Body of pancreas (tissue), 4 donors: ENCODE results near the gene SLC25A25. TPM values are rescaled to one million over a fixed set of nuclear protein-coding genes. Genes with fewer than 3 reads are reported as not detected.

Source experiments
- ATAC-seq: fragments of 150-250 bp; one replicate; pipeline ENCODE4 v1.9.1; 2016
- DNase-seq, 4 donors: peaks; one replicate each; pipeline ENCODE4 v3.0.0-alpha.2; 2019
- H3K27ac ChIP-seq, 4 donors: fragments of 200-600 bp; sonication (generic); 1 replicate in 3 of 4; 2 replicates in 1 of 4; pipeline versions ENCODE4 v1.5.1 to v1.6.1; 2016 to 2019; ENCODE audit warnings: mild to moderate bottlenecking in 1 of 4, mixed read lengths in 1 of 4, moderate library complexity in 1 of 4
- H3K27me3 ChIP-seq, 2 donors: fragments of 200-600 bp; sonication (generic); one replicate each; pipeline ENCODE4 v1.6.0; 2016; ENCODE audit warnings: mild to moderate bottlenecking in 1 of 2
- H3K36me3 ChIP-seq, 2 donors: fragments of 200-600 bp; sonication (generic); replicated peaks in 1 of 2; 2 replicates each; pipeline ENCODE4 v1.5.1; 2016; ENCODE audit warnings: low read depth in 2 of 2; ENCODE audit not compliant: insufficient read depth in 1 of 2
- H3K4me1 ChIP-seq: fragments of 200-600 bp; sonication (generic); one replicate; pipeline ENCODE4 v1.6.0; 2016
- H3K4me3 ChIP-seq, 2 donors: fragments of 200-600 bp; sonication (generic); 1 replicate in 1 of 2; 2 replicates in 1 of 2; pipeline ENCODE4 v1.5.1; 2016 to 2019
- H3K9me3 ChIP-seq, 3 donors: fragments of 200-600 bp; sonication (generic); 1 replicate in 2 of 3; 2 replicates in 1 of 3; pipeline ENCODE4 v1.5.1; 2016
- POLR2A ChIP-seq, 3 donors: fragments of 450-650 bp; IDR thresholded peaks; one replicate each; pipeline ENCODE4 v1.6.1; 2016; ENCODE audit warnings: antibody characterized with exemption in 3 of 3, mild to moderate bottlenecking in 2 of 3
- WGBS, 2 donors: methylation state at CpG; one replicate each; pipeline ENCODE4 v1.1.5; 2017; 5-methylcytosine and 5-hydroxymethylcytosine counted together
- intact Hi-C: fragments of 100-400 bp; cut with DNase I; formaldehyde crosslinking; loops from one replicate; pipeline ENCODE4 v1.15.1; 2023
- total RNA-seq, 2 donors: library from RNA; depleted of rRNA; stranded (reverse); fragments of >200 nt; gene quantifications; one replicate each; pipeline ENCODE4 v1.1.0, GENCODE V29; 2016
- TF ChIP-seq, protein P1 (sequence below), 7 experiments: fragments of 450-650 bp in 4 of 7; fragments of 200-600 bp in 3 of 7; sonication (generic) in 3 of 7; IDR thresholded peaks; one replicate each; pipeline ENCODE4 v1.5.1; 2016 to 2019; ENCODE audit warnings: antibody characterized with exemption in 7 of 7

Gene SLC25A25
- total RNA-seq, 2 donors from 2014 or later: 31.4 to 36.6 TPM

DNA sequence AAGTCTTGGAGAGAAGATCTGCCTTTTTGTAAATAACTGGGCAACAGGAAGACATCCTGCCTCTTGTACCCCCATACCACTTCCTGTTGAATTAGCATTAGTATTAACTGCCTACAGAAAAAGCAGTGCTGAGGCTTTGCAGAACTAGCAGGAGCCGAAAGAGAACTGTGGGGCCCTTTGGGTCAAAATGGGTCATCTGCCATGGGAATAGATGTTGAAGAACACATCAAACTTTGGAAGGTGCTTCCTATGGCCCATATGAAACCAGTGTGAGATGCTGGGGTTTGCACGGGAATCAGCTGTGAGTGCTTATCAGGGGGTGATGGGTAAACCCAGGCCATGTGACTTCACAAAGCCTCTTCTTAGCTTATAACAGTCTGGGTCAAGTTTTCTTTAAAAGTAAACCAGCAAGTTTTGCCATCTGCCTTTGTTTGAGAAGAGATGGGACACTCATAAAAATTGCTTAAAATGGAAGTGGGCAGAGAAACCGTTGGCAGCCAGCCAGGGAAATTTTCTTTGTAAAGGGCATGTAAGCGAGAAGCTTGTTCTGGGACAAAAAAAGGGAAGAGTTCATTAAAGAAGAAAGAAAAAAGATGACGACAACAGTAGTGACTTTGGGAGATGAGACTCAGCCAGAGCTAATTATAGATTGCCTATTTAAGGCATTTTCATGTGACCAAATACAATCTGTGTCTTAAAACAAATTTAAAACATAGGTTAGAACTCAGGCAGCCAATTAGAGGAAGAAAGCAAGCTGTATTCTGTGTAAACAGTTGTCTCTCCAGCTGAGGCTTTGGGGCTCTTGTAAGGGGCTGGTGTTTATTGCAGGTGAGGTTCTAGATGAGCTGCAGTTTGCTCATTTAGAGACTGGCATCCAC lies 4.4 kb downstream of the SLC25A25 start:
- H3K27me3 ChIP-seq: no peaks in the 10 kb centered on the region
- H3K4me3 ChIP-seq: no peak overlapping the region
- H3K27ac ChIP-seq: peak overlapping the region; percentile 44 to 75 (median 56)
- peak; percentile 64 to 81 (median 70) for DNase-seq
- H3K9me3 ChIP-seq: no peaks in the 10 kb centered on the region
- no peaks in the 10 kb centered on the region for H3K36me3 ChIP-seq
- 21 to 22% methylated on average over 5 of the region's 5 CpGs for WGBS, 2 donors
- TF ChIP-seq, protein P1, sequence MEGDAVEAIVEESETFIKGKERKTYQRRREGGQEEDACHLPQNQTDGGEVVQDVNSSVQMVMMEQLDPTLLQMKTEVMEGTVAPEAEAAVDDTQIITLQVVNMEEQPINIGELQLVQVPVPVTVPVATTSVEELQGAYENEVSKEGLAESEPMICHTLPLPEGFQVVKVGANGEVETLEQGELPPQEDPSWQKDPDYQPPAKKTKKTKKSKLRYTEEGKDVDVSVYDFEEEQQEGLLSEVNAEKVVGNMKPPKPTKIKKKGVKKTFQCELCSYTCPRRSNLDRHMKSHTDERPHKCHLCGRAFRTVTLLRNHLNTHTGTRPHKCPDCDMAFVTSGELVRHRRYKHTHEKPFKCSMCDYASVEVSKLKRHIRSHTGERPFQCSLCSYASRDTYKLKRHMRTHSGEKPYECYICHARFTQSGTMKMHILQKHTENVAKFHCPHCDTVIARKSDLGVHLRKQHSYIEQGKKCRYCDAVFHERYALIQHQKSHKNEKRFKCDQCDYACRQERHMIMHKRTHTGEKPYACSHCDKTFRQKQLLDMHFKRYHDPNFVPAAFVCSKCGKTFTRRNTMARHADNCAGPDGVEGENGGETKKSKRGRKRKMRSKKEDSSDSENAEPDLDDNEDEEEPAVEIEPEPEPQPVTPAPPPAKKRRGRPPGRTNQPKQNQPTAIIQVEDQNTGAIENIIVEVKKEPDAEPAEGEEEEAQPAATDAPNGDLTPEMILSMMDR (IDR thresholded peaks at IDR 0.05): no peak
- TF ChIP-seq POLR2A (IDR thresholded peaks at IDR 0.05): no peak
- peaks cover 52% of the 10 kb centered on the region for H3K4me1 ChIP-seq
- no peak for ATAC-seq
- intact Hi-C loops: no loop called here

DNA sequence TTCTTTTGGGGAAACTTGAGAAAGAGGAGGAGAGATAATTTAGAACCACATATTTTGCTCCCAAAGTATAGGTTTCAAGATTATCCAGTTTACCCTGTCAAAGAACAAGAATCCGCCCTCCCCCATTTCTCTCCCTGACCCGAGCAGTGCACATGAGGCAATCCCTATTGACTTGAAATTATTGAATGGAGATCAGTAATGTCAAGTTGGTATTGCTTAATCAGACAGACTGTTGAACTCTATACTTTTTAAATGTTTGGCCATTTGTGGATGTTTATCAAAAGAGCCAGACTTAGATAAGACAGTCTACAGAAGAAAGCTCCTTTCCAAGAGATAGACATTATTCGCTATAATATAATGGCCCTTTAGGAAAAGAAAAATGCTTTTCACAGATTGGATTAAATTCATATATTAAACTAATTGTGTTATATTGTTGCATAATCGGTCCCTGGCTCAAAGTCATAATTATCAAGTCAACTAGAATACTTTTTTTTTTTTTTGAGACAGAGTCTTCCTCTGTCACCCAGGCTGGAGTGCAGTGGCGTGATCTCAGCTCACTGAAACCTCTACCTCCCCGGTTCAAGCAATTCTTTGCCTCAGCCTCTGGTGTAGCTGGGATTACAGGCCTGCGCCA lies 5.3 kb downstream of the SLC25A25 start:
- H3K9me3 ChIP-seq: no peaks in the 10 kb centered on the region
- no peaks in the 10 kb centered on the region for H3K36me3 ChIP-seq
- intact Hi-C loops: no loop called here
- H3K4me1 ChIP-seq: peaks cover 62% of the 10 kb centered on the region
- WGBS, 2 donors: 68 to 69% methylated on average over 7 of the region's 7 CpGs
- no peak overlapping the region for H3K4me3 ChIP-seq
- DNase-seq: no peak
- no peak for ATAC-seq
- TF ChIP-seq POLR2A (IDR thresholded peaks at IDR 0.05): no peak
- TF ChIP-seq, protein P1 (IDR thresholded peaks at IDR 0.05): no peak
- H3K27me3 ChIP-seq: no peaks in the 10 kb centered on the region
- peak overlapping the region; percentile 44 to 75 (median 56) for H3K27ac ChIP-seq

DNA sequence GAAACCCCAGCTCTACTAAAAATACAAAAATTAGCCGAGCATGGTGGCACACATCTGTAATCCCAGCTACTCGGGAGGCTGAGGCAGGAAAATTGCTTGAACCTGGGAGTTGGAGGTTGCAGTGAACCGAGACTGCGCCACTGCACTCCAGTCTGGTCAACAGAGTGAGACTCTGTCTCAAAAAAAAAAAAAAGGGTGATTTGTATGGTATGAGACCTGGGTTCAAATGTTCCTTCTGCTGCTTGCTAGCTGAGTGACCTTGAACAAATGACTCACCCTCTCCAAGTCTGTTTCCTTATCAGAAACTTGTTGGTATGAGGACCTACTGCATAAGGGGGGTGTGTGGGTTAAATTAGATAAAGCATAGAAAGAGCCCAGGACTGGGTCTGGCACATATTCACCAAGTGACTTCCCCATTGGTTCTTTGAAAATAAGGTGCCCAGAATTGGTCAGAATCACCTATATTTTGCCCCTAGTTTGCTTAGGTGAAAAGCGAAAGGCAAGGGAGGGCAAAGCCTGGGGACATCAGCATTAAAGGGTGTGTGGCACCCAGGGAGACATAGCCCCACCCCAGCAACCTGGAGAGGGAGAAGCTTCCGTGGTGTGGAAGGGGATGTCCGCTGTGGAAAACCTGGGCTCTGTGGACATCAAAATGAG lies 9.9 kb downstream of the SLC25A25 start:
- H3K27me3 ChIP-seq: no peaks in the 10 kb centered on the region
- no peaks in the 10 kb centered on the region for H3K9me3 ChIP-seq
- TF ChIP-seq, protein P1 (IDR thresholded peaks at IDR 0.05): no peak
- TF ChIP-seq POLR2A (IDR thresholded peaks at IDR 0.05): no peak
- H3K27ac ChIP-seq: peak overlapping the region; percentile 57 to 90 (median 78)
- H3K4me3 ChIP-seq: no peak overlapping the region
- peak; percentile 58 for ATAC-seq
- no peaks in the 10 kb centered on the region for H3K36me3 ChIP-seq
- peaks cover 70% of the 10 kb centered on the region for H3K4me1 ChIP-seq
- intact Hi-C loops: no loop called here
- DNase-seq: no peak
- WGBS, 2 donors: 86 to 90% methylated on average over 7 of the region's 7 CpGs

DNA sequence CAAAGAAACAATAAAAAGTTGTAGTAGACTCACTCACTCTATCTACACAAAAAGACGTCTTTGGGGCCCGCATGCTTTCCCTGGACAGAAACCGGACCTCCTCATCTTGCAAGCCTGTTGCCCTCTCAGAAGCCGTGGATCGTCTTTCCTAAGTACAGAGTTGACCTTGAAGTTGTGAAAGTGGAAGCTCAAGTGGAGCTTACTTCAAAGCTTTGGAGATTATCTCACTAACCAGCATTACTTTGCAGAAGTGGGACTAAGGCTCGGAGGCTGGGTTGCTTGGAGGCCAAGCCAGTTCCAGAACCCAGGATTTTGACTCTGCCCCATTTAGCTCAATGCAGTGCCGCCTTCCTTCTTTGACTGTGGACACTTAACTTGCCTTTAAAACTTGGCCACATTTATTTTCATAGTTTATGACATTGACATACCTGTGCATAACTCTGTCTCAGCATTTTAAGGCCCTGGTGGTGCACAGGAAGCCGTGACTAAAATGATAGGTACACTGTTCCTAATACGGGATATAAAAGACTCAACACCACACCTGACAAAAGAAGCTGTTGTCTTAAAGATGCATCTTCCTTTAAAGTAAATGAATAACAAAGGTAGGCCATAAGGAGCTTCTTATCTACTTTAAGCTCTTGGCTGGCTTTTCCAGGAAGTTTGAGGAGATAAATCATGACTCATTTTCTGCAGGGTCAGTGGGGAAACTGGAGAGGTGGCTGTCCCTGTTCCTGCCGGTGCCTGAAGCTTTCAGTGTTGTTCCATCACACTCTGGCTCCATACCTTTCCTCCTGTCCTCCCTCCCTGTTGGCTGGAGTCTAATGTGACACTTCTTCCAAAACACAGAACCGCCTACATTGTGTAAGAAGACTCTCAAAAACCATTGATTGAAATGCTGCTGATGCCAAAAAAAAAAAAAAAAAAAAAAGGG lies 10.7 kb downstream of the SLC25A25 start:
- TF ChIP-seq, protein P1 (IDR thresholded peaks at IDR 0.05): peak in 1 of 7 experiments; percentile 0
- peak in 1 of 3 donors; percentile 17 for TF ChIP-seq POLR2A (IDR thresholded peaks at IDR 0.05)
- ATAC-seq: peak; percentile 82
- WGBS, 2 donors: 30 to 38% methylated on average over 8 to 11 of the region's 11 CpGs
- H3K27me3 ChIP-seq: no peaks in the 10 kb centered on the region
- H3K9me3 ChIP-seq: no peaks in the 10 kb centered on the region
- DNase-seq: peak; percentile 59 to 83 (median 72)
- H3K36me3 ChIP-seq: no peaks in the 10 kb centered on the region
- peak overlapping the region; percentile 57 to 90 (median 78) for H3K27ac ChIP-seq
- H3K4me3 ChIP-seq: no peak overlapping the region
- H3K4me1 ChIP-seq: peaks cover 62% of the 10 kb centered on the region
- intact Hi-C loops: no loop called here
